ENCODE data around the gene CHST8. TPM values are rescaled to one million over a fixed set of nuclear protein-coding genes. Genes with fewer than 3 reads are reported as not detected.

CHST8 gene
- total and polyA plus RNA-seq, 2 of the 13 experiments (the other 11 are each of a cell fraction or from before 2014, with no cell fraction given): not detected

DNA sequence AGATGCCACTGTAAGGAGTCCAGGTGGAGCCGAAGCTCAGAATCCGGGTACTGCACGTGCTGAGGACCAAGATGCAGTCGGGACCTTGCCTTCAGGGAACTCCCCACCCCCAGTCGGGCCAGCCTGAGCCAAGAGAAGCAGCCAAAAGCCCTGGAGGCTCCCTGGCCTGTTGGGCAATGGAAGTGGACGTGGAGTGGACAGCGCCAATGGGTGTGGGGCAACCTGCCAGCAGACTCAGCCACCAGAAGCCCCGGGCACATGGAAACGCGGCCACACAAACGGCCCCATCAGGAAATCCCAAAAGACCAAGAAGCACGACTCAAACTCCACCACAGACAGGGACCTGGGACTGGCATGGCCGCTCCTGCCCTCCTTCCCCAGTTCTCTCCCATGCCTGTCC lies 144.9 kb downstream of the CHST8 start:
- DNase-seq (ENCODE audit: low spot score) (no peak), ATAC-seq (no peak), FAIRE-seq (no peak)
- peaks cover 0 to 1% of the 10 kb centered on the region in 2 experiments; a peak in 2 of 5 replicates for H3K27me3 ChIP-seq (ENCODE audit: control insufficient read depth in 1 of 2, insufficient read depth in 2 of 2, low read length in 2 of 2)
- BruUV-seq (replicated peaks): no TSS peak
- H3K4me1 ChIP-seq (ENCODE audit: insufficient read depth, low read length): no peaks in the 10 kb centered on the region
- WGBS (ENCODE audit: low lambda C conversion rate): 0% methylated on average over 7 of the region's 13 CpGs
- H4K20me1 ChIP-seq (ENCODE audit: insufficient read depth, low read length): 0 out of 2 replicates have a peak, but pooled peaks cover 2% of the 10 kb centered on the region
- H3K9ac ChIP-seq (ENCODE audit: insufficient read depth, low read depth, low read length): no peak overlapping the region
- ChIA-PET CTCF (ENCODE audit: low intra/inter-chr PET ratio, low total read pairs) (no interaction called here), POLR2A (no interaction called here)
- H3K4me3 ChIP-seq (replicated peaks in 1 of 3; ENCODE audit: insufficient read depth in 1 of 3, low read depth in 2 of 3, low read length in 3 of 3): no peak overlapping the region
- intact Hi-C loops (cut with micrococcal nuclease; ENCODE audit: unreplicated experiment): loop anchor here (5.0 kb wide), 1 partner anchor 524 kb away; no protein-coding TSS in a partner anchor
- H3K4me2 ChIP-seq (ENCODE audit: low read depth, low read length): no peak overlapping the region
- no peak overlapping the region for H2AFZ ChIP-seq (ENCODE audit: low read length)
- in situ Hi-C loops (cut with HindIII; ENCODE audit: extremely low pct_ligation_motif_present, low pct_unique_long_range_greater_than_20kb): no loop called here
- H3K27ac ChIP-seq (ENCODE audit: extremely low read length, insufficient read depth, low read length): no peak overlapping the region
- no peaks in the 10 kb centered on the region for H3K79me2 ChIP-seq (ENCODE audit: insufficient read depth, low read length)
- H3K9me3 ChIP-seq (ENCODE audit: low read length): no peaks in the 10 kb centered on the region
- H3K36me3 ChIP-seq (replicated peaks in 1 of 2; ENCODE audit: control insufficient read depth in 1 of 2, insufficient read depth in 2 of 2, low read length in 2 of 2): no peaks in the 10 kb centered on the region
- TF ChIP-seq ZNF549 (CRISPR knock-in tag; IDR thresholded peaks at IDR 0.05) (no peak), BRD4 (CRISPR knock-in tag; IDR thresholded peaks at IDR 0.05) (no peak), ZNF282 (IDR thresholded peaks at IDR 0.05; ENCODE audit: partially characterized antibody) (no peak), ZNF296 (CRISPR knock-in tag; conservative IDR thresholded peaks at IDR 0.05) (no peak), FIP1L1 (IDR thresholded peaks at IDR 0.05; ENCODE audit: borderline replicate concordance, insufficient read depth, low read depth, low read length) (no peak), PLRG1 (conservative IDR thresholded peaks at IDR 0.05) (no peak), RBM22 (optimal IDR thresholded peaks at IDR 0.05; ENCODE audit: low read length) (no peak), NR0B2 (CRISPR knock-in tag; IDR thresholded peaks at IDR 0.05) (no peak), ZNF850 (CRISPR knock-in tag; conservative IDR thresholded peaks at IDR 0.05) (no peak)
- TF ChIP-seq, protein P1, sequence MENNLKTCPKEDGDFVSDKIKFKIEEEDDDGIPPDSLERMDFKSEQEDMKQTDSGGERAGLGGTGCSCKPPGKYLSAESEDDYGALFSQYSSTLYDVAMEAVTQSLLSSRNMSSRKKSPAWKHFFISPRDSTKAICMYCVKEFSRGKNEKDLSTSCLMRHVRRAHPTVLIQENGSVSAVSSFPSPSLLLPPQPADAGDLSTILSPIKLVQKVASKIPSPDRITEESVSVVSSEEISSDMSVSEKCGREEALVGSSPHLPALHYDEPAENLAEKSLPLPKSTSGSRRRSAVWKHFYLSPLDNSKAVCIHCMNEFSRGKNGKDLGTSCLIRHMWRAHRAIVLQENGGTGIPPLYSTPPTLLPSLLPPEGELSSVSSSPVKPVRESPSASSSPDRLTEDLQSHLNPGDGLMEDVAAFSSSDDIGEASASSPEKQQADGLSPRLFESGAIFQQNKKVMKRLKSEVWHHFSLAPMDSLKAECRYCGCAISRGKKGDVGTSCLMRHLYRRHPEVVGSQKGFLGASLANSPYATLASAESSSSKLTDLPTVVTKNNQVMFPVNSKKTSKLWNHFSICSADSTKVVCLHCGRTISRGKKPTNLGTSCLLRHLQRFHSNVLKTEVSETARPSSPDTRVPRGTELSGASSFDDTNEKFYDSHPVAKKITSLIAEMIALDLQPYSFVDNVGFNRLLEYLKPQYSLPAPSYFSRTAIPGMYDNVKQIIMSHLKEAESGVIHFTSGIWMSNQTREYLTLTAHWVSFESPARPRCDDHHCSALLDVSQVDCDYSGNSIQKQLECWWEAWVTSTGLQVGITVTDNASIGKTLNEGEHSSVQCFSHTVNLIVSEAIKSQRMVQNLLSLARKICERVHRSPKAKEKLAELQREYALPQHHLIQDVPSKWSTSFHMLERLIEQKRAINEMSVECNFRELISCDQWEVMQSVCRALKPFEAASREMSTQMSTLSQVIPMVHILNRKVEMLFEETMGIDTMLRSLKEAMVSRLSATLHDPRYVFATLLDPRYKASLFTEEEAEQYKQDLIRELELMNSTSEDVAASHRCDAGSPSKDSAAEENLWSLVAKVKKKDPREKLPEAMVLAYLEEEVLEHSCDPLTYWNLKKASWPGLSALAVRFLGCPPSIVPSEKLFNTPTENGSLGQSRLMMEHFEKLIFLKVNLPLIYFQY (CRISPR knock-in tag; IDR thresholded peaks at IDR 0.05; ENCODE audit: borderline replicate concordance): no peak
- TF ChIP-seq, protein P2, sequence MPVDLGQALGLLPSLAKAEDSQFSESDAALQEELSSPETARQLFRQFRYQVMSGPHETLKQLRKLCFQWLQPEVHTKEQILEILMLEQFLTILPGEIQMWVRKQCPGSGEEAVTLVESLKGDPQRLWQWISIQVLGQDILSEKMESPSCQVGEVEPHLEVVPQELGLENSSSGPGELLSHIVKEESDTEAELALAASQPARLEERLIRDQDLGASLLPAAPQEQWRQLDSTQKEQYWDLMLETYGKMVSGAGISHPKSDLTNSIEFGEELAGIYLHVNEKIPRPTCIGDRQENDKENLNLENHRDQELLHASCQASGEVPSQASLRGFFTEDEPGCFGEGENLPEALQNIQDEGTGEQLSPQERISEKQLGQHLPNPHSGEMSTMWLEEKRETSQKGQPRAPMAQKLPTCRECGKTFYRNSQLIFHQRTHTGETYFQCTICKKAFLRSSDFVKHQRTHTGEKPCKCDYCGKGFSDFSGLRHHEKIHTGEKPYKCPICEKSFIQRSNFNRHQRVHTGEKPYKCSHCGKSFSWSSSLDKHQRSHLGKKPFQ (CRISPR knock-in tag; IDR thresholded peaks at IDR 0.05; ENCODE audit: insufficient replicate concordance): no peak

Data from HepG2 (cell line).